Activated CD4-positive, CD25-positive, alpha-beta regulatory T cell (primary cell): ENCODE data around the gene SOWAHA.
"Not testable (repeated sequence)": the region's sequence is repeated elsewhere in the genome, so short reads cannot be mapped to it uniquely, and the experiment has no call there.

ENCODE experiments used
- DNase-seq, 4 experiments: peaks; one replicate each; lab custom pipeline; 2025; lab: John Stamatoyannopoulos, UW

Gene SOWAHA

GRCh38 chr5:132777209-132778069, 35.7 kb upstream of the SOWAHA start, which contains the start of gene SEPTIN8:
Gene SEPTIN8 (minus strand): TSS chr5:132777239. CDS start chr5:132777137, 102 bp downstream.
- DNase-seq: peak in 1 of 4 experiments; percentile 7

DNA sequence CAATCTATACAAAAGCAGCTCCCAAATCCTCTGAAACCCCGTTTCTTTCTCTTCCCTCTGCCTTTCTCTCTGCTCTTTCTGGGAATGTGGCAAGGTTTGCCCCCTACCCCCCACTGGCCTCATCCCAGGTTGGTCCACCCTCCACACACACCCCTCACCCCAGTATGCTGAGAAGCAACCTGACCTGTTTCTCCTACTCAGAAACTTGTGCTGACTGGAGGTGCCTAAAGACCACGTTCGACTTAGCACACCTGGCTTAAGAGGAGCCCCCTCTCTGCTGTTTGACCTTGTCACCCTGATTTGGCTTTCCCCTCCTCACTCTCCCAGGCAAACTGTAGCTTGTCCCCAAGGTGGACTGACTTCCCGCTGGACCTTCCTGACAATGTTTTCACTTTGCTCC, 35.0 kb upstream of the SOWAHA start:
- no peak for DNase-seq

DNA sequence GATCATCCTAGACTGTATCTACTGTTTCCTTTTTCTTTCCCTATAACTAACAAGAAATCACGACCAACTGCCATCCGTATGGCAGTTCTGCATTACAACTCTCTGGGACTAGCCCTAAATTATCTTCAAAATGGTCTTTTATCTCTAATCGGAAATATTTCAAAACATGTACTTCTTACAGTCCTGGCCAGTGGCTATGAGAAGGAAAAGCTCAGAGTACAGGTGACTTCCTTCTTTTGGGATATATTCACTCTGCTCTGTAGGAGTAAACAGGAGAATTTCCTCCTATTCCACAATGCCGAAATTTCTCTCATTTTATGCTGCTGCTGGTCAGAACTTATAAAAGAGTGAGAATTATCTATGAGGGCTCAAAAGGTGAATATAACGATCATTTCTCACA, 34.2 kb upstream of the SOWAHA start:
- DNase-seq: no peak

DNA sequence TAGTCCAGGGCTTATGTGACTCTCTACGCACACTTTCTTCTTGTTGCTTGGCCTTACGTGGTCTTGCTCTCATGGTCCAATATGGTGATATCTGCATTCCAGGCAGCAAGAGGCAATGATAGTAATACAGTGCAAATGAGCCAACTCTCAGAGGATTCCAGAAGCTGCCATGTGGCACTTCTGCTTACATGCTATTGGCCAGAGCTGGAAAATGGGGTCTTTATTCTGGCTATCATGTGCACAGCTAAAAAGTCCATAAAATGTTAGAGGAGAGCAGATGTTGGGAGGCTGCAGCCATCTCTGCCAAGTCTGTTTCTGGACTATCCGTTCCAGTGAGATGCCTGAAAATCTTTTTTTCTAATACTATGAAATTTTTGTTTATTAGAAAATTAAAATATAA, 33.1 kb upstream of the SOWAHA start:
- no peak for DNase-seq

GRCh38 chr5:132780577-132780976, 32.5 kb upstream of the SOWAHA start:
- no peak for DNase-seq

GRCh38 chr5:132781029-132781428, 32.1 kb upstream of the SOWAHA start:
- DNase-seq: no peak

DNA sequence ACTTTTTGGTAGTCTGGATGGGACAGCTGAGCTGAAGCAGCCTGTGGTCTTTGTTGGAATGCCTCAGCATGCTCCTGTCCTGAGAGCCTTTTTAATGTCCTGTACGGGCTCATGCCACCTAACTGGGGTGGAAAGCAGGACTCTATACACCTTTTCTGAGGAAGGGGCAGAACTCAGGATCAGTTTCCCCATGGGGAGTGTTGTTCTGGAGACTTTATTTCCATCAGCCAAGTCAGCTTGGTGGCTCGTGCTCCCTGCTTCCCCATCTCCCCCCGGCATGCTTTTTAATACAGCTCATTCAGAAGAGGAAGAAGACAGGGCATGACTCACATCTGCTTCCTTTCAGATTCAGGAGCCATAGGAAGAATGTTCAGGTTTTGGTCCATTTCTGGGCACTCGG, 31.0 kb upstream of the SOWAHA start:
- DNase-seq: no peak

GRCh38 chr5:132785365-132785764, 27.7 kb upstream of the SOWAHA start:
- DNase-seq: no peak

DNA sequence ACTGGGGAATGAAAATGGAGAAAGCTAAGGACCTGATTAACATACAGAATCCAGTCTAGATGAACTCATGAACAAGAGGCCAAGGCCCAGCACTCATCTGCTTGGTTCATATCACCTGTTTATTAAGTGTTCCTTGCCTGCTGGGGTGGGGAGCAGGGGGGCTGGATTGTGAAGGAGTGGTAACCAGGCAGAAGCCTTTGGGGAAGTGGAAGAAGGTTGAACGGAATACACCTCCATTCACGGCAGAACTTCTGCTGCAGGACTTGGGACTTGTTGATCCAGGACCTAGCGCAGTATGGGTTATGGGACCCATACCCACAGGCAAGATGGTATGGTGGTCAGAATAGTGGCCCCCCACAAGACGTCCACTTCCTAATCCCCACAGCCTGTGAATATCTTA, 27.2 kb upstream of the SOWAHA start:
- DNase-seq: no peak

DNA sequence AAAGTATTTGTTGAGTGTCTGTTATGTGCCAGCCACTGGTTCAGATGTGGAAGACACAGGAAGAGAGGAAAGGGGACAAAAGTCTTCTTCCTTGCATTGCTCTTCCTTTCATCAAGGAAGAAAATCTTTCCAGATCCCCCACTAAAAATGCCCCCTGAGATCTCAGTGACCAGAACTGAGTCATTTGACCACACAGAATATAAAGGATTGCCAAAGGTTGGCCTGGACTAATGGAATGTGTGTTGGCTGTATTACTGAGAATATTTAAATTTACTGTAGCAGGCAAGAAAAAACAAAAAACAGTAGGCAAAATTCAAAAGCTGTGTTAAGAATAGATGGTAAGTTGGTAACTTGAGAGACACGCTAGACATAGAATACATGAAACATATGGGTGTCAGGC, 26.0 kb upstream of the SOWAHA start:
- DNase-seq: no peak

- DNase-seq: no peak
Measured at GRCh38 chr5:132788508-132788907, 24.6 kb upstream of the SOWAHA start.

- DNase-seq: no peak
Measured at GRCh38 chr5:132788990-132789886, 23.9 kb upstream of the SOWAHA start.

- no peak for DNase-seq
Measured at GRCh38 chr5:132790201-132790865, 22.8 kb upstream of the SOWAHA start.

DNA sequence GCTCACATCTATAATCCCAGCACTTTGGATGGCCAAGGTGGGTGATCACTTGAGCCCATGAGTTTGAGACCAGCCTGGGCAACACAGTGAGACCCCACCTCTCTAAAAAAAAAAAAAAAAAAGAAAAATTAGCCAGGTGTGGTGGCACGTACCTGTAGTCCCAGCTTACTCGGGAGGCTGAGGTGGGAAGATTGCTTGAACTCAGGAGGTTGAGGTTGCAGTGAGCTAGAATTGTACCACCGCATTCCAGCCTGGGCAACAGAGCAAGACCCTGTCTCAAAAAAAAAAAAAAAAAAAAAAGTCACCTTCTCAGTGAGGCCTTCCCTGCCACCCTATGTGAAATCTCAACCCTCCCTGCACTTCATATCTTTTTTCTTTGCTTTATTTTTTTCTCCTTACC, 22.1 kb upstream of the SOWAHA start:
- no peak for DNase-seq

- no peak for DNase-seq
Measured at GRCh38 chr5:132797651-132798050, 15.5 kb upstream of the SOWAHA start.

DNA sequence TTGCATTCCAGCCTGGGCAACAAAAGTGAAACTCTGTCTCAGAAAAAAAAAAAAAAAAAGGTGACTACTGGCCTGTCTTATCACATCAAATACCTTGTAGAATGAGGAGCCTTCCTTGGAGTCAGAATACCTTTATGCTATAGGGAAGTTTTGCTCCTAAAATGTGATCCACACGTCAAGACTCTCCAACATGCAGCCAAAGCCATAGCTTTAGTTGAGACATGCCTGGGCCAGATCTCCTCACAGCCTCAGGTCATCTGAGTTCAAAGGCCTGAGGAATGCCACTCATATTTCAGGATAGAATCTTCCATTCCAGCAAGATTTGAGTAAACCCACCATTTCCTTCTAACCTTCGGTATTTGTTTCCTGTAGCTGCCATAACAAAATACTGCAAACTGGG, 13.7 kb upstream of the SOWAHA start:
- DNase-seq: no peak

- no peak for DNase-seq
Measured at GRCh38 chr5:132800545-132800944, 12.6 kb upstream of the SOWAHA start.

DNA sequence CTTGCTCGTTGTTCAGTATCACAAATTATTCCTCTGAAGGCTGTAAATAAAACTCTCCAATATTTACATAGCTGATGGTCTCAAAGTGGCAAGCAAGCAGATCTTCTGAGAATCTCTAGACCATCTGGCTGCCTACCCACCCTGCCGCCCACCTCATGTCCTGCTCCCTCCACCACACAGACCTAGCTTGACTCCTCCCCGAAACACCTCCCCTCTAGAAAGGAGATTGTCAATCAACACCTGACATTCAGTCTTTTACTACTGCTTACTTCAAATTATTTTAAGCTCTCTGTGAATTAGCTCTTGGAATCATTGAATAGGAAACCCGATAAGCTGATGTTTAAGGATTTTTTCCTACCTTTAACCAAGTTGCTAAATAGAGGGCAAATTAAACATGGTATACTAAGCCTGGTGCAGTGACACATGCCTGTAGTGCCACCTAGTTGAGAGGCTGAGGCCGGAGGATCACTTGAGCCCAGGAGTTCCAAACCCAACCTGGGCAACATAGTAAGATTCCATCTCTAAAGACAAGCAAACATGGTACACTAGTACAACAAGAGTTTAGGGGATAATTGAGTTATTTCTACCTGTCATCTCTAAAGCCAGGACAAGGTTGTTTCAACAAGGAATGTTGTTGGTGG, 10.9 kb upstream of the SOWAHA start:
- DNase-seq: no peak

GRCh38 chr5:132802685-132803066, 10.4 kb upstream of the SOWAHA start:
- DNase-seq: not testable (repeated sequence)

DNA sequence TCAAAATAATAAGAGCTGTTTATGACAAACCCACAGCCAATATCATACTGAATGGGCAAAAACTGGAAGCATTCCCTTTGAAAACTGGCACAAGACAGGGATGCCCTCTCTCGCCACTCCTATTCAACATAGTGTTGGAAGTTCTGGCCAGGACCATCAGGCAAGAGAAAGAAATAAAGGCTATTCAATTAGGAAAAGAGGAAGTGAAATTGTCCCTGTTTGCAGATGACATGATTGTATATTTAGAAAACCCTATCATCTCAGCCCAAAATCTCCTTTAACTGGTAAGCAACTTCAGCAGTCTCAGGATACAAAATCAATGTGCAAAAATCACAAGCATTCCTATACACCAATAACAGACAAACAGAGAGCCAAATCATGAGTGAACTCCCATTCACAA, 8.9 kb upstream of the SOWAHA start:
- not testable (repeated sequence) for DNase-seq

GRCh38 chr5:132805872-132806271, 7.2 kb upstream of the SOWAHA start:
- DNase-seq: not testable (repeated sequence)

DNA sequence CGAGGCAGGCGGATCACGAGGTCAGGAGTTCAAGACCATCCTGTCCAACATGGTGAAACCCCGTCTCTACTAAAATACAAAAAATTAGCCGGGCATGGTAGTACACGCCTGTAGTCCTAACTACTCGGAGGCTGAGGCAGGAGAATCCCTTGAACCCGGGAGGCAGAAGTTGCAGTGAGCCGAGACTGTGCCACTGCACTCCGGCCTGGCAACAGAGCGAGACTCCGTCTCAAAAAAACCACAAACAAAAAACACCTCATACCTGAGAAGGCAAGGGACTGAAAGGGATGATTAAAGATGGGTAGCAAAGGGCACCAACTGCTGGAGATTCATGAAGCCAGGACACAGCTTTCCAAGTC, 6.3 kb upstream of the SOWAHA start:
- not testable (repeated sequence) for DNase-seq
